Activated T-helper 1 cell treated with Interleukin-2 at 50 U/mL for 16 hours (primary cell): ENCODE data around the gene ATP6V1F.
"Not testable (repeated sequence)": the region's sequence is repeated elsewhere in the genome, so short reads cannot be mapped to it uniquely, and the experiment has no call there.

ENCODE experiments used
- DNase-seq: peaks from one replicate; pipeline ENCODE4 v3.0.0-alpha.2; 2020; ENCODE audit warnings: low read depth

Gene ATP6V1F

GRCh38 chr7:128900237-128900636, 37.6 kb downstream of the ATP6V1F start:
- no peak for DNase-seq

GRCh38 chr7:128902761-128903585, 40.3 kb downstream of the ATP6V1F start:
- DNase-seq: no peak

- no peak for DNase-seq
Measured at GRCh38 chr7:128903621-128904361, 41.1 kb downstream of the ATP6V1F start.

- no peak for DNase-seq
Measured at GRCh38 chr7:128904381-128905197, 41.9 kb downstream of the ATP6V1F start.

GRCh38 chr7:128906001-128906765, 43.5 kb downstream of the ATP6V1F start:
- no peak for DNase-seq

- no peak for DNase-seq
Measured at GRCh38 chr7:128906766-128907559, 44.3 kb downstream of the ATP6V1F start.

GRCh38 chr7:128908750-128909624, 46.3 kb downstream of the ATP6V1F start:
- DNase-seq: no peak

GRCh38 chr7:128909625-128910568, 47.2 kb downstream of the ATP6V1F start:
- DNase-seq: no peak

GRCh38 chr7:128910569-128910945, 47.9 kb downstream of the ATP6V1F start, which contains the start of gene KCP:
Gene KCP (minus strand): TSS chr7:128910709. CDS start chr7:128910676, 33 bp downstream.
- no peak for DNase-seq

GRCh38 chr7:128911423-128912031, 48.9 kb downstream of the ATP6V1F start:
- DNase-seq: no peak

GRCh38 chr7:128912281-128912680, 49.6 kb downstream of the ATP6V1F start:
- no peak for DNase-seq

GRCh38 chr7:128912709-128913495, 50.2 kb downstream of the ATP6V1F start:
- not testable (repeated sequence) for DNase-seq

GRCh38 chr7:128913870-128914565, 51.4 kb downstream of the ATP6V1F start:
- DNase-seq: no peak

- DNase-seq: no peak
Measured at GRCh38 chr7:128914566-128915151, 52.0 kb downstream of the ATP6V1F start.

- DNase-seq: no peak
Measured at GRCh38 chr7:128915271-128915819, 52.7 kb downstream of the ATP6V1F start.
